H1 (cell line): Measurements from ENCODE around the gene EAF2.

ENCODE experiments used
- CBX5 ChIP-seq: fragments of 300-800, 300-1000 bp; sonication (generic); IDR thresholded peaks from 2 replicates; pipeline ENCODE4 v1.7.1; 2016; ENCODE audit warnings: antibody characterized with exemption, low read length, low read depth
- EZH2 ChIP-seq: fragments of 200-600 bp; sonication (generic); IDR thresholded peaks from 2 replicates; pipeline ENCODE4 v1.7.1; 2012; ENCODE audit warnings: low read depth, mild to moderate bottlenecking, moderate library complexity, low read length, inconsistent platforms; ENCODE audit not compliant: severe bottlenecking
- GABPA ChIP-seq: IDR thresholded peaks from 2 replicates; pipeline ENCODE4 v1.6.1; 2011; ENCODE audit warnings: mild to moderate bottlenecking, low read length, moderate library complexity, borderline replicate concordance; ENCODE audit not compliant: insufficient read depth
- JUN ChIP-seq: IDR thresholded peaks from 2 replicates; pipeline ENCODE4 v1.6.1; 2011; ENCODE audit warnings: low read depth, mild to moderate bottlenecking, improper control_type of control experiment, low read length
- NRF1 ChIP-seq: IDR thresholded peaks from 2 replicates; pipeline ENCODE4 v1.6.1; 2011; ENCODE audit warnings: mild to moderate bottlenecking, low read depth, low read length, improper control_type of control experiment
- POLR2A ChIP-seq, 2 experiments: IDR thresholded peaks; 1 replicate in 1 of 2; 2 replicates in 1 of 2; pipeline ENCODE4 v1.6.1; 2011; ENCODE audit warnings: low read depth in 2 of 2, low read length in 2 of 2, mild to moderate bottlenecking in 2 of 2; ENCODE audit errors: control extremely low read depth in 1 of 2
- POLR2AphosphoS5 ChIP-seq: IDR thresholded peaks from 2 replicates; pipeline ENCODE4 v1.6.1; 2011; ENCODE audit warnings: low read depth, low read length
- TAF7 ChIP-seq: optimal IDR thresholded peaks from 2 replicates; pipeline ENCODE3; 2011; ENCODE audit warnings: low read depth, mild to moderate bottlenecking, inconsistent platforms, low read length, moderate library complexity, borderline replicate concordance
- TF ChIP-seq, protein P1 (sequence below), 3 experiments: IDR thresholded peaks; 1 replicate in 2 of 3; 2 replicates in 1 of 3; pipeline versions ENCODE4 v1.5.1 to v1.6.1; 2011; ENCODE audit warnings: low read length in 3 of 3, mild to moderate bottlenecking in 3 of 3, inconsistent platforms in 2 of 3, low read depth in 1 of 3, moderate library complexity in 1 of 3; ENCODE audit not compliant: insufficient read depth in 1 of 3; ENCODE audit errors: control extremely low read depth in 1 of 3

- TF ChIP-seq TAF7, result no peak
- TF ChIP-seq, protein P1, sequence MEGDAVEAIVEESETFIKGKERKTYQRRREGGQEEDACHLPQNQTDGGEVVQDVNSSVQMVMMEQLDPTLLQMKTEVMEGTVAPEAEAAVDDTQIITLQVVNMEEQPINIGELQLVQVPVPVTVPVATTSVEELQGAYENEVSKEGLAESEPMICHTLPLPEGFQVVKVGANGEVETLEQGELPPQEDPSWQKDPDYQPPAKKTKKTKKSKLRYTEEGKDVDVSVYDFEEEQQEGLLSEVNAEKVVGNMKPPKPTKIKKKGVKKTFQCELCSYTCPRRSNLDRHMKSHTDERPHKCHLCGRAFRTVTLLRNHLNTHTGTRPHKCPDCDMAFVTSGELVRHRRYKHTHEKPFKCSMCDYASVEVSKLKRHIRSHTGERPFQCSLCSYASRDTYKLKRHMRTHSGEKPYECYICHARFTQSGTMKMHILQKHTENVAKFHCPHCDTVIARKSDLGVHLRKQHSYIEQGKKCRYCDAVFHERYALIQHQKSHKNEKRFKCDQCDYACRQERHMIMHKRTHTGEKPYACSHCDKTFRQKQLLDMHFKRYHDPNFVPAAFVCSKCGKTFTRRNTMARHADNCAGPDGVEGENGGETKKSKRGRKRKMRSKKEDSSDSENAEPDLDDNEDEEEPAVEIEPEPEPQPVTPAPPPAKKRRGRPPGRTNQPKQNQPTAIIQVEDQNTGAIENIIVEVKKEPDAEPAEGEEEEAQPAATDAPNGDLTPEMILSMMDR (IDR thresholded peaks at IDR 0.05; ENCODE audit: control extremely low read depth in 1 of 3, insufficient read depth in 1 of 3, low read depth in 1 of 3, low read length in 3 of 3), result no peak
- TF ChIP-seq EZH2, result no peak
- no peak for TF ChIP-seq NRF1
- no peak for TF ChIP-seq JUN
- no peak for TF ChIP-seq GABPA
- TF ChIP-seq POLR2A (IDR thresholded peaks at IDR 0.05; ENCODE audit: control extremely low read depth in 1 of 2, low read depth in 2 of 2, low read length in 2 of 2), result no peak
- no peak for TF ChIP-seq CBX5
- TF ChIP-seq POLR2AphosphoS5, result no peak
These were observed 5.0 kb downstream of the EAF2 start for GRCh38 chr3:121839962-121840361.
